ENCODE results near the gene GRIN2C. TPM values are rescaled to one million over a fixed set of nuclear protein-coding genes. Genes with fewer than 3 reads are reported as not detected.
A peak's percentile ranks its signal among the peaks of the same experiment; 100 is the strongest.

The GRIN2C gene
- polyA plus RNA-seq, 4 donors, result 0.17 to 0.35 (median 0.21) TPM

DNA sequence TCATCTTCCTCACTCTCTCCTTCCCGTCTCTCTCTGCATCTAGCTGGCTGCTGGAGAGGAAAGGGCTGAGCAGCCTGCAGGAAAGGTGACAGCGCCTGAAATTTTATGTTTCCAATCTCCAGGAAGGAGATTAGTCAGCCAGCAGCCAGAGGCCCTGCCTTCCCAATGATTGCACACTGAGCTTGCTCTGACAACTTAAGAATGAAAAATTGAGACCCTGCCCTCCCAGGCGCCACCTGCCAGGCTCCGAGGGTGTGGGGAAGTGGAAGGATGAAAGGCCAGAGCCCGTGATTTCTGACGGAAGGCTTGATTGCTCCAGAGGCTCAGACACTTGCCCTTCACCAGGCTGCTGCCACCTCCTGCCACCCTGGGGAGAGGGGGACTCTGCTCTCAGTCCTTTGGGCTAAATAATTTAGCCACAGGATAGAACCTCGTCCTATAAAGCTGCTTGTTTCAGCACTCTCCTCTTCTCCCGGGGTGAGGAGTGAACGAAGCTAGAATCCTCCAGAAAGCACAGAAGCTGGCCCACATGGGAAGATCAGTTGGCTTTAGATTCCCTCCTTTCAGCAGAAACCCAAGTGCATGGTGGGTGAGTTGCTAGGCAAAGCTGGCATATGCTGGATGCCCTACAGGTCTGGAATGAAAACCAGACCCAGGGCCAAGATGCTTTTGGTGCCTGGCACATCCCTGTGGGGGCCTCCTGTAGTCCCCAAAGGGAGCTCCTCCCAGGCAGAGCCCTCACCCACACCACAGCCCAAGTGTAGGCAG lies 33.5 kb downstream of the GRIN2C start:
- DNase-seq (ENCODE audit: low read depth in 4 of 4, low spot score in 2 of 4), result no peak

DNA sequence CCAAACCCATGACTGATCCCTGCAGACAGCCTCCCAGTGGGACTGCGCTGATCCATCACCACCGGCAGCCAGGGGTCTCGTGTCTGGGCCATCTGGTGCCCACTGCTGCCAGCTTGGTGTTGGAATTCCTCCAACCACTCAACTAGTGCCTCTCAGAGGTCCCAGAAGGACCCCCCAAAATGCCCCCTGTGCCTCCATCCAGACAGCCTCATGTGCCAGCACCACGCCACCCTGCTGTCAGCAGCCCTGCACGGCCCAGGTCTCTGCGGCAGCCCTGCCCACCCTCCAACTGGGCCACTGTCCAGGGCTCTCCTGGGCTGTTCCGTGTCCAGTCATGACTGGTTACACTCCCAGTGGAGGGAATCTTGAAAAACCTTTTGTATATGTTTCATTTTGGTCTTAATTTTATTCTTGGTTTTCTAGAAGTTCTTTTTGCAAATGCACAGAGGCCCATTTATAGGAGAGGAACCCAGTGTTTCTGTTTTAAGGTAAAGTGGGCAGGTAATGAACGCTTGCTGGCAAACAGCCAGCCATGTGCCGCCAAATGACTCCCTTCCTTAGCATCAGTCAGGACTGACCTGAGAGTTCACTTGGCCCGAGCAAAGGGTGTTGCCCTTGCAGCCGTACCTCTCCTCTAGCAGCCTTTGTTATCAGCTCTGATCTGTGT lies 34.6 kb downstream of the GRIN2C start:
- no peak for DNase-seq (ENCODE audit: low read depth in 4 of 4, low spot score in 2 of 4)

DNA sequence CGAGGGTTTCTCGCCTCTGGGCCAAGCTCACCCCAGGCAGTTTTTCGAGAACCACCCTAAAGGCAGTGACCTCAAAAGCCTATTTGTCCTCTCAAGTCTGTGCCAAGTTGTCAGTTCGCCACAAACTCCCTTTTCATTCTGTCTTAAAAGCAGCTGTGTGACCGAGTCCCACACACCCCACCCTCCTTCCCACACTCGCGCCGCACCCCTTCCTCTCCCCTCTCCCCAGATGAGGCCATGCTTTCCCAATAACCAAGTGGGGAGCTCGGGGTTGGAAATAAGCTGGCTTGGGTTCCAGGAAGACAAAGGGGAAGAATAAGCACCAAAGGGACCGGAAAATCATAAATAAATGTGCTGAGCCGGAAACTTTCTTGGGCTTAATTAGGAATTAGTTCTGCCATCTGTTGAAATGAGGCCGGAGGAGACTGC lies 36.7 kb downstream of the GRIN2C start:
- no peak for DNase-seq (ENCODE audit: low read depth in 4 of 4, low spot score in 2 of 4)

DNA sequence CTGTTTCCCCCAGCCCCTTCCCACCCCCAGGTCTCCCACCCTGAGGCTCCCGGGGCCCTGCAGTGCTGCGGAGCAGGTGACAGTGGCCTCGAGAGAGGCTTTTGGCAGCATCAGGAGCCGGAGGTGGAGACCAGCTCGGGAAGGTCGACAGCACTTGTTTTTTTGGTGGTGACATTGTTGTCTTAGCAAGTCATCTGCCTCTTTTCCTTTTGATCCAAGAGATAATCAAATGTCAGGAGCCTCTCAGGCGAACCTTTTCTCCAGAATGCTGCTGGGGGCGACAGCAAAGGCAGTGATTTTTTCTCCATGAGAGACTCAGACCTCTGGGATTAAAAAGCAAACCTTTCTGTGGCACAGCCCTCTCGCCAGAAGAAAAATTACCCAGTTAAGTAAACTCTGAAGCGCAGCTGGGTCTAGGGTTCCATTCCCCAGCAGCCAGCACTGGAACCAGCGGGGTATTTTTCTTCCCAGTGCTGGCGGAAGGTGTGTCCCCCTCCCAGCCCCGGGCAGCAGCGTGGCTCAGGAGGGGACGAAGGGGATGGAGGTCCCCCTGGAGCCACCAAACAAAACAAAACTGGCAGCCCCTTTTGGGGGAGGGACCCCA lies 37.2 kb downstream of the GRIN2C start:
- DNase-seq (ENCODE audit: low read depth in 4 of 4, low spot score in 2 of 4), result no peak

DNA sequence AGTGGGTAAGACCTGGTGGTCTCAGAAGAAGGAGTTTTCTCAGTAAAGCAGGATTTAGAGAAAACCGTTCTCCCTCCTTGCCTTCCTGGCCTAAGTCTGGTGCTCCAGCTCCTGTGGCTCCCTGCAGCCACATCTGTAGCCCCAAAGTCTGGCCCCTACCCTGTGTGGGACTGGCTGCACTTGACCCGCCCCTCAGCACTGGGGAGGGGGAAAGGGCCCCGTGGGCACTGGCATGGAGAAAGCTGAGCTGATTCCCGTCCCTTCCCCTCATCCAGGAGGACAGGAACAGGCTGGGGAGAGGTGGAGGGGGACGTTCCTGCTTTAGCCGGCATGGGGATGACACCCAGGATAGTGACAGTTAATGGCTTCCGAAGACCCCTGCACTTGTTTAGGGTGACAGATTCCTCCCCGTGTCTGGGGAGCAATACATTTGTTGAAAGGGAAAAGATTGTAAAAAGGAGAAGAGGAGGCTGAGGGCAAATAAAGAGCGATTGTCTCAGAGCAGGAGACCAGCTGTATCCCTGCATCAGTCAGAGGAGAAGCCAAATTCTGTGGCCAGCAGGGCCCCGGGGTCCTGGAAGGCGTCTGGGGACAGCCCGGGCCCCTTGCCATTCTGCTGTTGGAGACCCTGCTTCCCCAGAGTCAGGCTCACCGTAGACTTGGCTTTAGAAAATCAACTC lies 37.9 kb downstream of the GRIN2C start:
- no peak for DNase-seq (ENCODE audit: low read depth in 4 of 4, low spot score in 2 of 4)

DNA sequence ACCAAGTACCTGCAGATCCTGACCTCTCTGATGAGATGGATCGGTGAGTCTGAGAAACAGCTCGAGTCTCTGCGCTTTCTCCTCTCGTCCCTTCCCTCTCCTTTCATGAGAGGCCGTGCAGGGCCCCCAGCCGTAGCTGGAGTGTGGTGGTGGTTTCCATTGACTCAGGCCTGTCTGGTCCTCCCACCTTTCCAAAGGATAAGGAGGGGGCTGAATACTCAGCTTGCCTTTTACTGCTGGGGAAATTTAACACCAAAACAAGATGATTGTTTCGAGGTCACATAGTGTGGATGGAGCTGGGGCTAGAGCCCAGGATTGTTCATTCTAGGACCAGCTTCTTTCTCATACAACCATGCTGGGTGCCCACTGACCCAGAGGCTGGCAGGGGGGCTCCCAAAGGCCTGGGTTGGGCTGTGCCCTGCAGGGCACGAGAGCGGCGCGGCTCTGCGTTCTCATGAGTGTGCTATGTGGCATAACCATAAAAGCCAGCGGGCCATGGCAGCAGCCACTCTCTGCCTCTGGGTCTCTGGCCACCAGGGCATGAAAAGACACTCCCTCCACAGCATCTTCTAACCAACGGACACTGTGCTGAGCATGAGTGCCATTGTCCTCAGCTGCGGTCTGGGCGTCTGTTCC lies 39.8 kb downstream of the GRIN2C start:
- DNase-seq (ENCODE audit: low read depth in 4 of 4, low spot score in 2 of 4), result no peak

DNA sequence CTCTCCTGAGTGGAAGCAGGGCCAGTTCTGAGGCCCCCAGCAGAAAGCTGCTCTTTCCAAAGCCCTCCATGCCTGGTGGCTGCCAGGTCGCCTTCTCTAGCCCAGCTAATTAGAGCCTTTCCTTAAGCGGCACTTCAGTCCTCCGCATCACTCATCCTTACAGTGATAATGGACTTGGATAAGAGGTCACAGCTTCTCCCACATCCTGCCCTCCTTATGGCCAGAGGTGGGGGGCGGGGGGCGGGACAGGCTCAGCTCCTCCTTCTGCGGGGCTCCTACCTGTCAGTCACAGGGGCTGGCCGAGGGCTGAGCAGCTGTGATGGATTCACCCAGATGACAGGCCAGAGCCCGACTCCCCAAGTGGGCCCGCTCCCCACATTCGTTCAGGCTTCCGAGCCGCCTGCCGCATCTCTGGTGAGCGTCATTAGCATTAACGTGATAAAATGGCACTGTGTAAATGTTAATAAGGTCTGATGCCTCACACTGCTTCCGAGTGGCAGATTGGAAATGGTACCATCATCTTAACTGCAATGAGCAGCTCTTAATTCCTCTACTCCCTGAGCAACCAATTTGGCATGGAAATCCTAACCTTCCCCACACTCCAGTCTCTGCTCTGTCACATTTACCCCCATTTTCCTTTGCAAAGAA lies 41.3 kb downstream of the GRIN2C start:
- no peak for DNase-seq (ENCODE audit: low read depth in 4 of 4, low spot score in 2 of 4)

DNA sequence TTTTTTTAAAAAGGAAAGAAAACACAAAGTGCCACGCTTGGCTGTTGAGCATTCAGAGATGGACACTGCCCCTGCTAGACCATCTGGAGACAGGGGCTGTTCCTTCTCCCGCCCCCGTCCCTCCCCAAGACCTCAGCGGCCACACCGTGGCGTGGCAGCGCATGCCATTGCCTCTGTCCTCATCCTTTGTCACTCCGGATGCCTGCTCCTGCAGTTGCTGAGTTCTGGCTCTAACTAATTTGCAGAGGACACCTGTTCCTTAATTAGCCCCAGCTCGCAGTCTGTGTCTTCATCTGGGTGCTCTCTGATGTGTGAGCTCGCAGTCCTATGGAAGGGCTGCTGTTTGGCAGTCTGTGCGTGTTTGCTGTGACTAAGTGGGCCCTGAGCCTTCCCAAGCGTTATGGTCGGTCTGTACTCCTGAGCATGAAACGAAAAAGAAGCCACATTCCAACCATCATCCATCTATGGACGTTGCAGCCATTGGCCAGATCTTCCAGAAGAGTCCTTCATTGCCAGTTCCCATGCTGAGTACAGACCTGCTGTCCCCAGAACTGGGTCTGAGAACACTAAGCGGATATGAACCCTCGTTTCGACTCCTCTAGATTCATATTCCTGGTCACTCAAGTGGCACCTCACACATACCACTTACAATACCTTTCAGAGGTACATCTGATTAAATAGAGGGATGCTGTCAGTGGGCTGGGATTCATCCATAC lies 42.6 kb downstream of the GRIN2C start:
- no peak for DNase-seq (ENCODE audit: low read depth in 4 of 4, low spot score in 2 of 4)

DNA sequence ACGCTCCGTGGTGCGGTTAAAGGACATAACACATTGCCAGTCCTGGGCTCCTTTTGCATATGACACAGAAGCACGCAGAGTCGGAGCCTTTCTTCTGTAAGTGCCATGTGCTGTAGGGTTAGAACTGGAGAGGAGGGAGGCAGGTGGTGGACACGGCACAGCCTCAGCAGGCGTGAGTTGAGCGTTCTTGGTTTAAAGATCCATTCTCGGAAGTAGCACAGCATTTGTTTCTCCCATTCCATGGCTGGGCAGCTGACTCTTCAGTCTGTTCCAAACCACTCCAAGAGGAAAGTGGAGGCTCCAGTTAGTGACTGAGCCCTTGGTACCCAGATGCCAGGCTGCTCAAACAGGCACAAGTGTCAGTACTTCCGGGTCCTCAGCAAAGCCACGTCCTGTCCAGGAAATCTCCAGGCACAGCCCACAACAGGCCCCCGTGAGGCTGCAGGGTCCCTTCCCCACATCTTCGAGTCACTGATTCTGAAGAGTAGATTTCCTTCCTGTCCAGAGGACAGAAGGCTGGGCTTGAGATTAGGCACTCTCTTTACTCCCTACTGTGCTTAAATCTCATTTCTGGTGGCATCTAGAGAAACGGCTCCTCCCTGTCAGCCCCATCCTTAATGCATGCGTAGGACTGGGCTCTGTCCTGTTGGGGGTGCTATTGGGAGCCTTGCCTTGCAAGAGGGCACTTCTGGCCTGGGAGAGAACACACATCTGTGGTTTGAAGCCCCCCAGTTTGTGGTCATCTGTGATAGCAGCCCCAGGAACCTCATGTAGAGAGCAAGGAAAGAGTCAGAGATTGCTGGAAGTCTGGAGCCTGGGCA lies 43.9 kb downstream of the GRIN2C start:
- DNase-seq (ENCODE audit: low read depth in 4 of 4, low spot score in 2 of 4), result no peak

DNA sequence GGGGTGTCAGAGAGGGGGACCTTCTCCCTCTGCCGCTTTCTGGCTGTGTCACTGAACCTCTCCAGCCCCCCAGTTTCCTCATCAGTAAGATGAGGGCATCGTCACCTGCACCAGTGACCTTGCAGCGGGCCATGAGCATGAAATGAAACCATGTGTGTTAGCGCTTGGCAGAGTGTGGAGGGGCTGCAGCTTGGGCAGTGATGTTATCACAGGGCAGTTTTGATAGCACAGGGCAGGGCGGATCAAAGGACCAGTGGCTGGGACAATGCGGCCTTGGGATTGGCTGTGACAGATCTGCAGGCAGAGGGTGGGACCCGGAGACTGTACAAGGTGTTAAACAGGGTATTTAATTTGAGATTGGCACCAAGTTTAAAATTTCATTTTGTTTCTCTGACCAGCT lies 44.6 kb downstream of the GRIN2C start:
- no peak for DNase-seq (ENCODE audit: low read depth in 4 of 4, low spot score in 2 of 4)

DNA sequence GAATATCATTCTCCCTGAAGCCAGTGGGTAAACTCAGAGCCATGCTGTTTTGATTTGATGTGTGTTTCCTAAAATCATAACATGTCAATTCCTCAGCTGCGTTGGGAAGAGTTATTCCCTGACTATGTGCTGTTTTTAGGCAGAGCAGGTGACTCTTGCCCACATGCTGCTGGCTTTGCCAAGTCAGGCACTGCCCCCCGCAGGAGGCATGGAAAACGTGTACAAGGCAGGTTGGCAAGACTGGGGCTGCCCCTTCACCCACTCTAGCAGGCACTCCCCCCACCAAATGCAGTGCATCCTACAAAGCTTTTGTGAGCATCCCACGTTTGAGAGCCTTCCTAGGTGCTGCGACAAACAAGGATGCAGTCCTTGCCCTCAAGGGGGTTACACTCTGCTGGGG lies 45.2 kb downstream of the GRIN2C start:
- DNase-seq (ENCODE audit: low read depth in 4 of 4, low spot score in 2 of 4), result no peak

DNA sequence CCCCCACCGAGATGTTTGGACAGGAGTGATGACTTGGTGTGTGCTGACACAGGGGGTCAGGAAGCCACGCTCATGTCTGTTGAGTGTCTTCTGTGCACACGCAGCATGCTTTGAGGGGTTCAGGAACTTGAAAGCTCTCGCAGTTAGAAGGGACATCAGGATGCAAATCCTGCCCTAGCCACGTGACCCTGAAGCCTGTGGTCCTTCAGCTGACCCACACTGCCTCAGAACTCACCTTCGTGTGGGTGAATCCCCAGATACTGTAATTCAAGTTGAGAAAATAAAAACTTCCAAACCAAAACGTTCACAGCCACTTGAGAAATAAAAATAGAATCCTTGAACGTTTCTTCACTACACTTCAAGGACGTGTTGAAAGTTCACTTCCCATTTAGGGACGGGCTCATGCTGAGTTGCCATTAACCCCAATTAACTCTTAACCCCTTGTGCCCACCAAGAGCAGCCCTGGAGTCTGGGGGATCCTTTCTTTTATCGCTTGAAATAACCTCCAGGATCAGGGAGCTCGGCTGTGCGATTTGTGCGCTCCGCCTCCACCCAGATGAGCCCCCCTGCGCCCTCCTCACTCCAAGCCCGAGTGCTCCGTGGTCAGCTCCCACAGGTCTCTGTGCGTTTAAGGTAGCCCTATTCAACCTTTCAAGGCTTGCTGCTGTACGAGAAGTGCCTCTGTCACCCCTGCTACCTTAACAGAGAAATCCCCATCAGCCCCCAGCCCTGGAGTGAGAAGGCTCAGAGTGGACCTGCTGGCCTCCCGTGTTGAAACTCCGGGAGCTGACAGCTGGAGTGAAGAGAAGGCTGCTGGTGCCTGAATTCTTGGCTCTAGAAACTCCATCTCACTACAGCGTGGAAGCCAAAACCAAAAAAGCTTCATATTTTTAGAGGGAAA lies 47.3 kb downstream of the GRIN2C start:
- DNase-seq (ENCODE audit: low read depth in 4 of 4, low spot score in 2 of 4), result peak in 1 of 4 donors; percentile 66

DNA sequence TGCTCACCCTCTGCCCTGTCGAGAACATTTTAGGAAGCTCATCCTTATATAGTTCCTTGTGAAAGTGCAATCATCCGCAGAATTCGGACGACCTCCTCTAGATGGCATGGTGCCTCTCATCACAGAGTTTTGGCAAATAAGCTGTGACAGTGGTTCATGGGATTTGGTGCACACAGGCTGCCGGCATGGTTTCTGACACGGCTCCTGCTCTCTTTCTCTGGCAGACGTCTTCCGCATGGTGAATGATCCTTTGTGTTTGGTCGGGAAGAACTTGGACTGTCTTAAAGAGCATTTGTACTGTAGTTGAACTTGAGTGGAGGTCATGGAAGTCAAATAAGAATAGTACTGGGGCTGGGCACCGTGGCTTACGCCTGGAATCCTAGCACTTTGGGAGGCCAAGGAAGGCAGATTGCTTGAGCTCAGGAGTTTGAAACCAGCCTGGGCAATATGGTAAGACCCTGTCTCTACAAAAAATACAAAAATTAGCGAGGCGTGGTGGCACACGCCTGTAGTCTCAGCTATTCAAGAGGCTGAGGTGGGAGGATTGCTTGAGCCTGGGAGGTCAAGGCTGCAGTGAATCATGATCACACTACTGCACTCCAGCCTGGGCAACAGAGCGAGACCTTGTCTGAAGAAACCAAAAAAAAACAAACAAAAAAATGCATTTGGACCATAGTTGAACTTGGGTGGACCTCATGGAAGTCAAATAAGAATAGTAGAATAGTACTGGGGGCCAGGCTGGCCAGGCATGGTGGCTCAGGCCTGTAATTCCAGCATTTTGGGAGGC lies 48.8 kb downstream of the GRIN2C start:
- DNase-seq (ENCODE audit: low read depth in 4 of 4, low spot score in 2 of 4), result no peak

DNA sequence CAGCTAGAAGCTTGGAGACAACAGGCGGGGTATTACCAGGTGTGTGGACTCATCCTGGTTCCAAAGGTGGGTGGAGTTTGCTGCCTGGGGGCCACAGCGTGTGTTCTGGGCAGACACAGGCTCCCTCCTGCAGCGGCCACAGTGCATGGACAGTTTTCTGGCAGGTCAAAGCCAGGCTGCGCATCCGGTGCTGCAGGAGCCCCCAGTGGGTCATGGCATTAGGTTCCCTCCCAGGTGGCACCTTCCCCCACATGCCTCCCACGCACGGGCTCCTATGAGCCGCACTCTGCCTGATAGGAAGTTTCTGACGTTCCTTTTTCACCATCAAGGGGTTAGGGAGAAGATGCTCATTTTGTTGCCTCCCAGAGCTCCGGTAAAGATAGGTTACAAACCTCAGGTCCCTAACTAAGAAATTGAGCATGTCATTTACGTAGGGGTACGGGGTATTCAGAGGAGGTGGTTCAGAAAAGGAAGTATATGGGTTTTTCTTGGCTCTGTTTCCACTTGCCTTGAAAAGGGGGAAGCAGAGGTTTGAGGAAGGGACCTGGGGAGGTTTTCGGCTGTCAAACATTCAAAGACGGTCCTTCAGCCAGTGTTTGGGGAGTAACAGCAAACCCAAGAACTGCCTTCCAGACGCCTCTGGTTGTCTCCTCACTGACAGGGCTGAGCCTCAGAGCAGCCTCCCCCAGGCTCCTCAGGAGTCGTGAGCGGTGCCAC lies 50.8 kb downstream of the GRIN2C start:
- DNase-seq (ENCODE audit: low read depth in 4 of 4, low spot score in 2 of 4), result no peak

DNA sequence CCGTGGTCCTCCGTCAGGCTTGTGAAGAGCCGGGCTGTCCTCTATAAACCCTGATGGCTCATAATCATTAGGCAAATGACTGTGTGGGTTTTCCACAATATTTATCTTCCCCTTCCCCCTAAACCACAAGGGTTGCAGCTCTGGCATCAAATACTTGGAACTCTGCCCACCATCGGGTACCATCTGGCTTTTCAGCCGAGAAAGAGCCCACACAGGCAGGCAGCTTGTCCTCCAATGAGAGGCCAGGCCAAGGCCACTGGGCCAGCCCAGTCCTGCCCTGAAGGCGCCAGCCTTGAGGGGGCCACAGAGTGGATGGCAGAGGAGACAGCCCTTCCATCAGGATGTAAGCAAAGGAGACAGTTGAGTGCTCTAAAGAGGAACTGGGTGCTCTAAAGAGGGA lies 51.8 kb downstream of the GRIN2C start:
- DNase-seq (ENCODE audit: low read depth in 4 of 4, low spot score in 2 of 4), result no peak

DNA sequence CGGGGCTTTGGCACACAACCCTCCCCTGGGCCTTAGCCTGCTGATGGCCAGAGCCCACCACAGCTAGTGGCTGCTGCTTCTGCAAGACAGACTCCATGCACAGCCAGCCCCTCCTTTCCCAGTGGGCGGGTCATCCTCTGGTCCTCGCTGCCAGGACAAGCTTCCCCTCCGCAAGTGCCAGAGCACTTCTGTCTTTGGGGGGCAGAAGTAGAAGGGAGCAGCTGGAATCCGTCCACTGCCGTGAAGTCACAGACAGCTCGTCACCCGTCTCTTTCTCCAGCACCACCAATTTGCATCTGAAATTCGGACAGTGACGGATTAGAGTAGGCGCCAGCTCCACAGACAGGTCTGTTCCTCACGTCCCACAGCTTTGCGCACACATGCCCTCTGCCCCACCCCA lies 52.2 kb downstream of the GRIN2C start:
- no peak for DNase-seq (ENCODE audit: low read depth in 4 of 4, low spot score in 2 of 4)
